ENCODE results near the gene VAT1L.

VAT1L gene

GRCh38 chr16:77955127-77955526, 166.8 kb downstream of the VAT1L start:
- no peaks in the 10 kb centered on the region for H3K27me3 ChIP-seq
- no peak overlapping the region for H3K27ac ChIP-seq
- H3K4me1 ChIP-seq (ENCODE audit: control insufficient read depth in 1 of 2, insufficient read depth in 1 of 2, low read depth in 1 of 2, low read length in 1 of 2), result no peaks in the 10 kb centered on the region
- H3K36me3 ChIP-seq, result no peaks in the 10 kb centered on the region
- no peak for TF ChIP-seq CTCF (IDR thresholded peaks at IDR 0.05)
- no peaks in the 10 kb centered on the region for H3K9me3 ChIP-seq
- H3K4me3 ChIP-seq (ENCODE audit: low read depth in 1 of 2, low read length in 1 of 2), result no peak overlapping the region

- H3K27ac ChIP-seq, result no peak overlapping the region
- no peaks in the 10 kb centered on the region for H3K4me1 ChIP-seq (ENCODE audit: control insufficient read depth in 1 of 2, insufficient read depth in 1 of 2, low read depth in 1 of 2, low read length in 1 of 2)
- no peak for TF ChIP-seq CTCF (IDR thresholded peaks at IDR 0.05)
- no peaks in the 10 kb centered on the region for H3K36me3 ChIP-seq
- no peak overlapping the region for H3K4me3 ChIP-seq (ENCODE audit: low read depth in 1 of 2, low read length in 1 of 2)
- H3K27me3 ChIP-seq, result no peaks in the 10 kb centered on the region
- H3K9me3 ChIP-seq, result no peaks in the 10 kb centered on the region
Measured at GRCh38 chr16:77956231-77956630, 167.9 kb downstream of the VAT1L start.

GRCh38 chr16:77960766-77961165, 172.4 kb downstream of the VAT1L start:
- no peak overlapping the region for H3K4me3 ChIP-seq (ENCODE audit: low read depth in 1 of 2, low read length in 1 of 2)
- no peak overlapping the region for H3K27ac ChIP-seq
- H3K4me1 ChIP-seq (ENCODE audit: control insufficient read depth in 1 of 2, insufficient read depth in 1 of 2, low read depth in 1 of 2, low read length in 1 of 2), result no peaks in the 10 kb centered on the region
- peaks cover 9% of the 10 kb centered on the region for H3K27me3 ChIP-seq
- TF ChIP-seq CTCF (IDR thresholded peaks at IDR 0.05), result no peak
- H3K9me3 ChIP-seq, result no peaks in the 10 kb centered on the region
- no peaks in the 10 kb centered on the region for H3K36me3 ChIP-seq

GRCh38 chr16:77961814-77962213, 173.4 kb downstream of the VAT1L start:
- H3K27me3 ChIP-seq, result peaks cover 9% of the 10 kb centered on the region
- TF ChIP-seq CTCF (IDR thresholded peaks at IDR 0.05), result no peak
- H3K27ac ChIP-seq, result no peak overlapping the region
- H3K4me3 ChIP-seq (ENCODE audit: low read depth in 1 of 2, low read length in 1 of 2), result no peak overlapping the region
- H3K36me3 ChIP-seq, result no peaks in the 10 kb centered on the region
- H3K9me3 ChIP-seq, result no peaks in the 10 kb centered on the region
- no peaks in the 10 kb centered on the region for H3K4me1 ChIP-seq (ENCODE audit: control insufficient read depth in 1 of 2, insufficient read depth in 1 of 2, low read depth in 1 of 2, low read length in 1 of 2)

GRCh38 chr16:77962689-77963088, 174.3 kb downstream of the VAT1L start:
- H3K4me3 ChIP-seq (ENCODE audit: low read depth in 1 of 2, low read length in 1 of 2), result no peak overlapping the region
- no peaks in the 10 kb centered on the region for H3K36me3 ChIP-seq
- no peaks in the 10 kb centered on the region for H3K9me3 ChIP-seq
- no peaks in the 10 kb centered on the region for H3K4me1 ChIP-seq (ENCODE audit: control insufficient read depth in 1 of 2, insufficient read depth in 1 of 2, low read depth in 1 of 2, low read length in 1 of 2)
- TF ChIP-seq CTCF (IDR thresholded peaks at IDR 0.05), result no peak
- H3K27me3 ChIP-seq, result peaks cover 17% of the 10 kb centered on the region
- H3K27ac ChIP-seq, result no peak overlapping the region
